Right lung (tissue), 5 donors: ENCODE results near the gene KIF5C. TPM values are rescaled to one million over a fixed set of nuclear protein-coding genes. Genes with fewer than 3 reads are reported as not detected.

ENCODE experiments used
- DNase-seq, 2 donors: peaks; one replicate each; pipeline ENCODE4 v3.0.0-alpha.2; 2013
- polyA plus RNA-seq, 5 donors: library from polyadenylated mRNA; unstranded; fragments of 120-200 nt; gene quantifications; one replicate each; pipeline versions ENCODE4 v1.2.1 to v1.2.3, GENCODE V29; 2013; ENCODE audit warnings: inconsistent platforms in 1 of 5, low replicate concordance in 1 of 5; ENCODE audit not compliant: insufficient read length in 5 of 5, insufficient read depth in 1 of 5

The KIF5C gene
- polyA plus RNA-seq, 5 donors: 18.7 to 25.6 (median 20.1) TPM

- no peak for DNase-seq
Observed at GRCh38 chr2:149041482-149041881, 166.5 kb downstream of the KIF5C start.

GRCh38 chr2:149042881-149043280 lies 167.9 kb downstream of the KIF5C start:
- DNase-seq: no peak

- DNase-seq: no peak
Observed at GRCh38 chr2:149044500-149044899, 169.5 kb downstream of the KIF5C start.

- no peak for DNase-seq
Observed at GRCh38 chr2:149047118-149047517, 172.1 kb downstream of the KIF5C start.

- DNase-seq: no peak
Observed at GRCh38 chr2:149049142-149049541, 174.1 kb downstream of the KIF5C start.

- DNase-seq: peak in 1 of 2 donors; percentile 48
Observed at GRCh38 chr2:149050188-149050587, 175.2 kb downstream of the KIF5C start.

- DNase-seq: no peak
Observed at GRCh38 chr2:149055751-149056150, 180.7 kb downstream of the KIF5C start.

GRCh38 chr2:149056541-149057255 lies 181.7 kb downstream of the KIF5C start:
- DNase-seq: no peak

- peak in 1 of 2 donors; percentile 79 for DNase-seq
Observed at GRCh38 chr2:149057401-149057800, 182.4 kb downstream of the KIF5C start.

- DNase-seq: no peak
Observed at GRCh38 chr2:149058936-149059335, 183.9 kb downstream of the KIF5C start.

- DNase-seq: no peak
Observed at GRCh38 chr2:149059822-149060221, 184.8 kb downstream of the KIF5C start.

GRCh38 chr2:149061133-149061745 lies 186.2 kb downstream of the KIF5C start:
- no peak for DNase-seq

- no peak for DNase-seq
Observed at GRCh38 chr2:149062531-149062930, 187.5 kb downstream of the KIF5C start.

- no peak for DNase-seq
Observed at GRCh38 chr2:149063177-149063576, 188.2 kb downstream of the KIF5C start.

GRCh38 chr2:149064365-149064841 lies 189.4 kb downstream of the KIF5C start:
- DNase-seq: no peak

- no peak for DNase-seq
Observed at GRCh38 chr2:149064856-149065630, 190.0 kb downstream of the KIF5C start.

- no peak for DNase-seq
Observed at GRCh38 chr2:149068225-149068995, 193.4 kb downstream of the KIF5C start.

GRCh38 chr2:149068996-149069888 lies 194.2 kb downstream of the KIF5C start:
- no peak for DNase-seq

- DNase-seq: peak in 1 of 2 donors; percentile 78
Observed at GRCh38 chr2:149070681-149071320, 195.8 kb downstream of the KIF5C start.

- no peak for DNase-seq
Observed at GRCh38 chr2:149075105-149075504, 200.1 kb downstream of the KIF5C start.
